ENCODE results near the gene RPTOR.

Gene RPTOR

GRCh38 chr17:80977172-80977571 lies 432.5 kb downstream of the RPTOR start:
- no peak for DNase-seq (ENCODE audit: low read depth in 2 of 2)

- DNase-seq (ENCODE audit: low read depth in 2 of 2) = no peak
These were observed 434.2 kb downstream of the RPTOR start for GRCh38 chr17:80978499-80979497.

DNA sequence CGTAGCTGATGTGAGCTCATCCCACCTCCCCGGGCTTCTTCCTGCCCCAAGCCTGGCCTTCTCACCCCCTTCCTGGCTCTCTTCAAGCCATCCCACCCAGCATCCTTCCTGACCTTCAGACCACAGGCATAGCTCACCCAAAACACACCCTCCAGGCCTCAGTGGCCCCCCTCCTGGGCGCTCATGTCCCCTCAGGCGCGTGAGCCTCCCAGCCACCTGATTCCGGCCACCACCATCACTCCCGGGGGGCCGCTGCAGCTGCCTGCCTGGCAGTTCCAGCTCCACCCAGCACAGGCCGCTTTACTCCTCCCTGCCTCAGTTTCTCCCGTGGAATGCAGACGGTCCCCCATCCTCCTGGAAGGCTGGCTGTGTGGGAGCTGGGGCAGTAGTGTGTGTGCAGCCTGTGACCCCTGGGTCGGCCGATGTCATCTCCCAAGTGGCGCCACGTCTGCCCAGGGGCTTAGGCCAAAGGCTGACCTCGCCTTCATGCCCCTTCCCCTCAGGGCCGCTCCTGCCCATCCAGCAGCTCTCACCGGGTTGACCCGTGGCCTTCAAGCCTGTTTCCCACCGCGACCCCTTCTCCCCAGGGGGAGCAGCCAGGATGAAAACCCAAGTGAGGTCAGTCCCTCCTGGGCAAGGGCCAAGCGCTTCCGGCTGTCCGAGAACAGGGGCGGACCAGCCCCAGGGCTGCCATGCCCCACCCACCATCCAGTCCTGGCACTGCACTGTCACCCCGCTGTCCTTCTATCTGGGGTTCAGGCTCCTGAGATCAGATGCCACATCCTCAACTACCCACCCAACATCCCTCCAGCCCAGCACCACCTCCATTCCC lies 435.1 kb downstream of the RPTOR start:
- DNase-seq (ENCODE audit: low read depth in 2 of 2) = no peak

- no peak for DNase-seq (ENCODE audit: low read depth in 2 of 2)
These were observed 435.9 kb downstream of the RPTOR start for GRCh38 chr17:80980397-80981061.

GRCh38 chr17:80981062-80981902 lies 436.6 kb downstream of the RPTOR start:
- DNase-seq (ENCODE audit: low read depth in 2 of 2) = no peak

- DNase-seq (ENCODE audit: low read depth in 2 of 2) = no peak
These were observed 437.3 kb downstream of the RPTOR start for GRCh38 chr17:80981929-80982425.

GRCh38 chr17:80982426-80982974 lies 437.9 kb downstream of the RPTOR start:
- DNase-seq (ENCODE audit: low read depth in 2 of 2) = no peak

GRCh38 chr17:80983545-80983944 lies 438.9 kb downstream of the RPTOR start:
- DNase-seq (ENCODE audit: low read depth in 2 of 2) = no peak

DNA sequence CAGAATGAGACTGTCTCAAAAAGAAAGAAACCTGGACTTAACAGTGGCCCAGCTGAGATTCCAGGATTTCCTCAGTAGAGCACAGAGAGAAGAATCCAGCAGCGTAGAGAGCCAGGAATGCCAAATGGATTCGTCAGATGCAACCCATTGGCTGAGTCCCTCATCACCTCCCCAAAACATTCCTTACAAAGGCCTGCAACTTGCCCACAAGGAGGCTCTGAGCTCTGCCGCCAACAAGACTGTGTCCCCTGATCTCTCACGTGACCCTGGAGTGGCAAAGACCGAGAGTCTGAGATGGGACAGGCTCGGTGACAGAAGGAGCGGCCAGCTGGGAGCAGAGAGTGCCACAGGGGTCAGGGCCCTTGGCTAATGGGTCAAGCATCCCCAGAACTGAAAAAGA lies 440.1 kb downstream of the RPTOR start:
- DNase-seq (ENCODE audit: low read depth in 2 of 2) = no peak

DNA sequence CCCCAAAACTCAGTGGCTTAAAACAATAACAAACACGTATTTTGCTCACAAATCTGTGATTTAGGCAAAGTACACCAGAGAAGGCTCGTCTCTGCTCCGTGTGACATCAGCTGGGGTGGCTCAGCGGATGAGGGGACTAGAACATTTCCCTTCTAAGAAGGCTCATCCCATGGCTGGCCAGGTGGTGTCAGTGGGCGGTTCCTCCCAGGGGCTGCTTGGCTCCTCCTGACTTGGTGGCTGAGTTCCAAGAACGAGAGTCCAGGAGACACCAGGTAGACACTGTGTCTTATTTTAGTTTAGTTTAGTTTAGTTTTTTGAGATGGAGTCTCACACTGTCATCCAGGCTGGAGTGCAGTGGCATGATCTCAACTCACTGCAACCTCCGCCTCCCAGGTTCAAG lies 441.4 kb downstream of the RPTOR start:
- no peak for DNase-seq (ENCODE audit: low read depth in 2 of 2)

DNA sequence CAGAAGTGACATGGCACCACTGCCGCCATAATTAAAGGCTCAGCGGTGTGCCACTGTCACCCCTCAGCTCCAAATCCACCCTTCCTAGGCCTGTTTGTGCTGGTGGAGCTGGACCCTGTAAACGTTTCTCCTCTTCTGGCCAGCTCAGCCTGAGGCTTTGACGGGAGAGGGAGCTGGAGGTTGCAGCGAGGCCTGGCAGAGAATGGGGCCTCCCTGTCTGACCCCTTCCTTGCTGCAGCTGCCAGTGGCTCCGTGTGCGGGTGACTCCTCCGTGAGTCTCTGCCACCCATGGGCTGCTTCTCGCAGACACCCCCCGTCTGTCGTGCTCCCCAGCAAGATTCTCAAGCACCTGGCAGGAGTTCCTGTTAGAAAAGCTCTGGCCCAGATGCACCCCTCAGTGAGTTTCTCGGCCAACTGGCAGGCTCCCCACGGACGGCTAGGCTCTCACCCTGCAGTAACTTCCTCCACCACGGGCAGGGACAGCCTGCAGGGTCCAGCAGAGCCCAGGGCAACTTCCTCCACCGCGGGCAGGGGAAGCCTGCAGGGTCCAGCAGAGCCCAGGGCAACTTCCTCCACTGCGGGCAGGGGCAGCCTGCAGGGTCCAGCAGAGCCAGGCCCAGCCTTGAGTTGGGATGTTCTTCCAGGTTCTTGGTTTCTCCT lies 442.3 kb downstream of the RPTOR start:
- no peak for DNase-seq (ENCODE audit: low read depth in 2 of 2)

GRCh38 chr17:80987941-80988461 lies 443.4 kb downstream of the RPTOR start:
- no peak for DNase-seq (ENCODE audit: low read depth in 2 of 2)

DNA sequence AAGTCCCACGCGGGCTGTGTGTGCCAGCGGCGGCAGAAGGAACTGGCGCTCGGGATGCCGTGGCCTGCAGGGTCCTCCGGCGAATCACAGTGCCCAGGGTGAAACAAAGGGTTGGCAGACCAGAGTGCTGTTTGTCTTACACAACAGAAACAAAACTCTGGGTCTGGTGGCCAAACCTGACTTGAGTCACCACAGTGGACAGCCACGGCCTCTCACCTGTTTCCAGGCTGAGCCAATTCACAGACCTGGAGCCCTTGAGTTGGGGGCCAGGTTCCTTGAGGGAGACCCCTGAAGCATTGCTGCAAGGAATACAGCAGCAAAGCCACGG lies 444.9 kb downstream of the RPTOR start:
- no peak for DNase-seq (ENCODE audit: low read depth in 2 of 2)

- DNase-seq (ENCODE audit: low read depth in 2 of 2) = no peak
These were observed 446.4 kb downstream of the RPTOR start for GRCh38 chr17:80990921-80991644.

- peak; percentile 53 to 66 for DNase-seq (ENCODE audit: low read depth in 2 of 2)
These were observed 447.0 kb downstream of the RPTOR start, which contains the start of gene CHMP6 for GRCh38 chr17:80991645-80992076. CHMP6 (plus strand) TSS chr17:80991841; CDS start chr17:80991919, 78 bp downstream.

DNA sequence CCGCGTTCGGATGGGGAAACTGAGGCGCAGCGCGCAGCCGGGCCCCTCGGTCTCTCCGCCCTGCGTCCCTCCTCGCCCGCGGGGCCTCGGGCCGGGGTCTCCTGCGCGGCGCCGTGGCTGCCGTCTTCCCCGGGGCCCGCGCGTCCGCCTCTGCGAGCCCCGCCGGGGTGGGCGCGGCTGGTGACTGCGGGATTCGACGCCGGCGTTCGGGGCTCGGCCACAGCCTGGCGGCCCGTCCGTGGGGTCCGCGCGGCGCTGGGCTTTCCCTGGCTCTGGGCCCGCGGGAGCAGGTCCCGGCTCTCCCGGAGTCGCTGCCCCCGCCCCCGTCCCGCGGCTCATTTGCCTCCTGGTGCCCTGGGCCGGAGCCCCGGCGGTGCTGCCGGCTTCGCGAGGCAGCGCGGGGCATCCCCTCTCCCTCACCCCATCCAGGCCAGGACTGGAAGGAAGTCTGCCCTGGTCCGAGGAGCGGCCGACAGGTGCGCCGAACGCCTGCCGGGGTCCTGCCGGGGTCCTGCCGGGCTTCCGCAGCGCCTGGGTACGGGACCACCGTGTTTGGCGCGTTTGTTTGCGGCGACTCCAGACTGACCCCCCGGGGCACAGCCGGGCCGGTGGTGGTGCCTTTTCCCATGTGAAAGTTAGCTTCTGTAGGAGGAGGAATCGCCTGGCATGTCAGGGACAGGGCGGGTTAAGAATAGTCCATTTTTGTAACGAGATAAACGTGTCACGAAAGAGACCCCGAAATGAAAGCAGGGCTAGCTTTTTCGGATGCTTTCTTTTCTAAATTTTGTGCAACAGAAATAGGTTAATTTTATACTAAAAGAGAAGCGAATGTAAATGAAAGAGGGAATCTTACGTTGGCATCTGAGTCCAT lies 447.7 kb downstream of the RPTOR start:
- no peak for DNase-seq (ENCODE audit: low read depth in 2 of 2)

DNA sequence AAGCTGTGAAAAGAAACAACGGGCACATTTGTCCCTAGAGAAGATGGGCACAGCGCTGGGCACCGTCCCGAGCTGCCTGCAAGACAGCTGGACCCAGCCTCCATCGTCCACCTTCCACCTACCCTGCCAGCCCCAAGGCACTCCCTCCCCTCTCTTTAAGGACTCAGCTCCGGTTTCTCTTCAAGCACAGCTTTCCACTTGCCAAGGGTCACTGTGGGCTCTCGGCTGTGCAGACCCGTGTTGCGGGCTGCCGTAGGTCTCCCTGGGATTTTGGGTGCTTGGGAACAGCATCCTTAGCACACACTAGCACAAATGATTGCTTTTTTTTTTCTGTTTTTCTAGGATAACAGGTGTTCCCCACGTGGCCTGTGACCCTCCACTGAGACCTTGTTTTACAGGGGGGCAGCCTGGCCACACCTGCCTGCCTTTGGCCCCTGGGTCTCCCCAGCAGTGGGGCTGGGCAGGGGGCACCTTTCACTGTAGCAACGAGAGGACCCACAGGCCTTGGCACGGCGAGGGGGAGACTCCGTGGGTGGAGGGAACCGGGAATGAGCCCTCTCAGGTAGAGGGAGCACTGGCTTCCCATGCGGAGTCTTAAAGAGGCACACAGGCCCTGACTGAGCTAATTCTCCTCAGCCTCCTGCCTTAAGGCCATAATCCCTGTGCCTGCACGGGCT lies 448.4 kb downstream of the RPTOR start:
- no peak for DNase-seq (ENCODE audit: low read depth in 2 of 2)

DNA sequence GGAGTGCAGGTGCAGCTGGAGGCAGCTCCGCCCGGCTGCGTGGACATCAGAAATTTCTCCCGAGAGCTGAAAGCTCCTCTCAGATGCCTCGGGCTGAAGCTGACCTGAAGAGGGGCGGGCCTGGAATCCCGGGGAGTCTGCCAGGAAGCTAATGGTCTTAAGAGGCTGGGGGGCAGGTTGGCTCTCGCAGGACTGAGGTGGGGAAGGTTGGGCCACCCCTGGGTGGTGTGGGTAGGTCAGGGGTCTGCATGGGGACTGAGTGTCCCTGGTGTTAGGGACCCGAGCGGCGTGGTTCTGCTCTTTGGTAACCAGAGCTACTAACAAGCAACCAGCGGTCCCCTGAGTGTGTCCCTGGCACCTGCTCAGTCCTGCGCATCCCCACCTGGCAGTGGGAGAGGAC lies 450.5 kb downstream of the RPTOR start:
- no peak for DNase-seq (ENCODE audit: low read depth in 2 of 2)
